ENCODE results near the gene TCF4. TPM values are rescaled to one million over a fixed set of nuclear protein-coding genes. Genes with fewer than 3 reads are reported as not detected.

TCF4 gene
- 51.3 and 121 TPM in 2 replicates for total RNA-seq

GRCh38 chr18:55588111-55588869, at the start of gene TCF4:
TSS of gene TCF4 (minus strand) at chr18:55588192. CDS start at chr18:55587116, 1,076 bp downstream.

Data from epithelial cell of alveolus of lung (primary cell).